HG03196 (cell line): ENCODE results near the gene SLC26A6.

Source experiments
- ATAC-seq: cut with Tn5 transposase; IDR thresholded peaks from one replicate; pipeline ENCODE4 v1.9.1; 2021; ENCODE audit not compliant: unreplicated experiment

Gene SLC26A6

GRCh38 chr3:48635222-48636021 lies at the start of gene SLC26A6:
Gene SLC26A6, minus strand, starts transcription at chr3:48635461. Its CDS starts 68 bp downstream, at chr3:48635393.
- ATAC-seq = peak; percentile 84

- no peak for ATAC-seq
Measured at GRCh38 chr3:48684480-48685143, 49.4 kb upstream of the SLC26A6 start.

GRCh38 chr3:48684054-48684349 lies 48.7 kb upstream of the SLC26A6 start:
- ATAC-seq = no peak

GRCh38 chr3:48682786-48683185 lies 47.5 kb upstream of the SLC26A6 start:
- ATAC-seq = no peak

- ATAC-seq = no peak
Measured at GRCh38 chr3:48681974-48682610, 46.8 kb upstream of the SLC26A6 start.

- ATAC-seq = no peak
Measured at GRCh38 chr3:48681541-48681880, 46.2 kb upstream of the SLC26A6 start.

GRCh38 chr3:48680811-48681540 lies 45.7 kb upstream of the SLC26A6 start:
- ATAC-seq = no peak

GRCh38 chr3:48679411-48680391 lies 44.4 kb upstream of the SLC26A6 start:
- ATAC-seq = no peak

GRCh38 chr3:48678566-48679380 lies 43.5 kb upstream of the SLC26A6 start:
- ATAC-seq = no peak

- ATAC-seq = no peak
Measured at GRCh38 chr3:48678056-48678455, 42.8 kb upstream of the SLC26A6 start.

- ATAC-seq = no peak
Measured at GRCh38 chr3:48674505-48674904, 39.2 kb upstream of the SLC26A6 start.

GRCh38 chr3:48672522-48672921 lies 37.3 kb upstream of the SLC26A6 start:
- no peak for ATAC-seq

- no peak for ATAC-seq
Measured at GRCh38 chr3:48664929-48665328, 29.7 kb upstream of the SLC26A6 start.

- ATAC-seq = no peak
Measured at GRCh38 chr3:48664313-48664644, 29.0 kb upstream of the SLC26A6 start.

- ATAC-seq = peak; percentile 74
Measured at GRCh38 chr3:48663489-48664312, 28.4 kb upstream of the SLC26A6 start.

- ATAC-seq = no peak
Measured at GRCh38 chr3:48662753-48663488, 27.7 kb upstream of the SLC26A6 start, which contains the start of gene CELSR3. Gene CELSR3, minus strand, starts transcription at chr3:48662886. Its CDS starts 252 bp downstream, at chr3:48662634.

- no peak for ATAC-seq
Measured at GRCh38 chr3:48662145-48662752, 27.0 kb upstream of the SLC26A6 start.
